Left lung (tissue), 10 donors: ENCODE measurements around the gene NUPR2. TPM values are rescaled to one million over a fixed set of nuclear protein-coding genes. Genes with fewer than 3 reads are reported as not detected.
"Not testable (repeated sequence)": the region's sequence is repeated elsewhere in the genome, so short reads cannot be mapped to it uniquely, and the experiment has no call there.

ENCODE experiments used
- ATAC-seq: fragments of 200-7000 bp; cut with Tn5 transposase; one replicate; pipeline ENCODE4 v1.9.1; 2020; ENCODE audit warnings: moderate library complexity
- DNase-seq, 4 donors: peaks; one replicate each; pipeline ENCODE4 v3.0.0-alpha.2; 2013 to 2020
- H3K27ac ChIP-seq, 2 donors: fragments of 200-600 bp; sonication (generic) in 1 of 2; one replicate each; pipeline versions ENCODE4 v1.5.0 to v1.8.0; 2020 to 2021
- H3K27me3 ChIP-seq, 2 donors: fragments of 200-600 bp; sonication (generic) in 1 of 2; one replicate each; pipeline versions ENCODE4 v1.5.0 to v1.8.0; 2020 to 2021
- H3K36me3 ChIP-seq, 2 donors: fragments of 200-600 bp; sonication (generic) in 1 of 2; one replicate each; pipeline versions ENCODE4 v1.5.0 to v1.8.0; 2020 to 2021
- H3K4me1 ChIP-seq, 2 donors: fragments of 200-600 bp; one replicate each; pipeline ENCODE4 v1.8.0; 2021
- H3K4me3 ChIP-seq, 2 donors: fragments of 200-600 bp; sonication (generic) in 1 of 2; one replicate each; pipeline versions ENCODE4 v1.5.0 to v1.8.0; 2020 to 2021; ENCODE audit warnings: mild to moderate bottlenecking in 1 of 2
- H3K9me3 ChIP-seq, 2 donors: fragments of 200-600 bp; sonication (generic) in 1 of 2; one replicate each; pipeline versions ENCODE4 v1.5.0 to v1.8.0; 2020 to 2021
- intact Hi-C, 2 donors: fragments of 100-400 bp; cut with DNase I; formaldehyde crosslinking; loops; one replicate each; pipeline versions ENCODE4 v1.11.2 to v1.14.2; 2022
- polyA plus RNA-seq, 6 donors: library from polyadenylated mRNA; unstranded; fragments of 120-200 nt; gene quantifications; one replicate each; pipeline ENCODE4 v1.2.1, GENCODE V29; 2013; ENCODE audit not compliant: insufficient read length in 6 of 6
- total RNA-seq, 2 donors: library from RNA; stranded (reverse); fragmentation: NEBNext Ultra II Directional; extraction: Animal tissue kit (Norgen Biotek cat#: 25700); gene quantifications; one replicate each; pipeline ENCODE4 v1.2.1, GENCODE V29; 2021
- TF ChIP-seq, protein P1 (sequence below), 2 donors: fragments of 200-600 bp; sonication (generic) in 1 of 2; IDR thresholded peaks; one replicate each; pipeline versions ENCODE4 v1.5.0 to v1.8.0; 2021; ENCODE audit warnings: antibody characterized with exemption in 2 of 2
- donor health status: DM: no; HTN: yes; CAD: no.
- donor health status: DM: no; HTN: no; CAD: no.

NUPR2 gene
- total and polyA plus RNA-seq, 8 donors: 0.99 to 4.6 (median 4.0) TPM

DNA sequence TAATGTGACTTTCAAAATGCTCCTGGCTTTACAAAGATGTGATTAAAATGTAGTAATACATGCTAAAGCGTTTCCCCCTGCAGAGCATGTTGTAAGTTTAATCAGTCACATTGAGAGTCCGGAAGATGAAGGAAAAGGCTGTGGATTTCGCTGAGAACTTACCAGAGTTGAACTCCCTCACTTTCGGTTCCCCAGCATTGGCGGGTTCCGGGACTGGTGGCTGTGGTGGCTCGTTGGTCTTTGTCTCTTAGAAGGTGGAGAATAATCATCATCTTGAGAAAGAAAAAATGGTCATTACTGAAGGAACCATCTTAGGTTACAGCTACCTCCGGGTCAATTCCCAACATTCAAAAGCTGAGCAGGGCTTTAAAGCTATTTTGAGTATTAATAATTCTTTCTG is 9.6 kb upstream of the NUPR2 start:
- intact Hi-C loops: no loop called here
- Histone ChIP-seq H3K27me3 (no peaks in the 10 kb centered on the region), H3K9me3 (no peaks in the 10 kb centered on the region), H3K36me3 (no peaks in the 10 kb centered on the region), H3K4me1 (no peaks in the 10 kb centered on the region), H3K27ac (no peak overlapping the region), H3K4me3 (no peak overlapping the region)
- TF ChIP-seq, protein P1, sequence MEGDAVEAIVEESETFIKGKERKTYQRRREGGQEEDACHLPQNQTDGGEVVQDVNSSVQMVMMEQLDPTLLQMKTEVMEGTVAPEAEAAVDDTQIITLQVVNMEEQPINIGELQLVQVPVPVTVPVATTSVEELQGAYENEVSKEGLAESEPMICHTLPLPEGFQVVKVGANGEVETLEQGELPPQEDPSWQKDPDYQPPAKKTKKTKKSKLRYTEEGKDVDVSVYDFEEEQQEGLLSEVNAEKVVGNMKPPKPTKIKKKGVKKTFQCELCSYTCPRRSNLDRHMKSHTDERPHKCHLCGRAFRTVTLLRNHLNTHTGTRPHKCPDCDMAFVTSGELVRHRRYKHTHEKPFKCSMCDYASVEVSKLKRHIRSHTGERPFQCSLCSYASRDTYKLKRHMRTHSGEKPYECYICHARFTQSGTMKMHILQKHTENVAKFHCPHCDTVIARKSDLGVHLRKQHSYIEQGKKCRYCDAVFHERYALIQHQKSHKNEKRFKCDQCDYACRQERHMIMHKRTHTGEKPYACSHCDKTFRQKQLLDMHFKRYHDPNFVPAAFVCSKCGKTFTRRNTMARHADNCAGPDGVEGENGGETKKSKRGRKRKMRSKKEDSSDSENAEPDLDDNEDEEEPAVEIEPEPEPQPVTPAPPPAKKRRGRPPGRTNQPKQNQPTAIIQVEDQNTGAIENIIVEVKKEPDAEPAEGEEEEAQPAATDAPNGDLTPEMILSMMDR (IDR thresholded peaks at IDR 0.05): no peak
- DNase-seq: no peak
- ATAC-seq: no peak

DNA sequence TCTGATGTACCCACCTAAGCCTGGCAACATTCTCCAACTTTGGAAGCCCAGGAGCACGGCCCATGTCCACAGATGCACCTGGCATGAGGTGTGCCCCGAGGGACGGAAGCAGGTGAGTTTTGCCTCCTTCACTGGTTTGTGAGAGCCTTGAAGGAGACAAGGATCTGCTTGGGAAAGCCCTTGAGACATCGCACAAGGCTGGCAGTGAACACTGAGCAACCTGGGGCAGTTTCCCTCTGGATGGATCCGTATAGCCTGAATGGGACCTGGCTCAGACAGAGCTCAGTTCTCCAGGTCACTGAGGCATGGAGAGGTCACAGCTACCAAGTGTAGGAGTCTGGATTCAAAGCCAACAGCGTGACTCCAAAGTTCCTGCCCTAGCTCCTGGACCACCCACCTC is 8.8 kb upstream of the NUPR2 start:
- no peaks in the 10 kb centered on the region for H3K9me3 ChIP-seq
- no peaks in the 10 kb centered on the region for H3K4me1 ChIP-seq
- no peaks in the 10 kb centered on the region for H3K27me3 ChIP-seq
- DNase-seq: no peak
- ATAC-seq: no peak
- intact Hi-C loops: no loop called here
- no peak overlapping the region for H3K27ac ChIP-seq
- TF ChIP-seq, protein P1 (IDR thresholded peaks at IDR 0.05): no peak
- H3K4me3 ChIP-seq: no peak overlapping the region
- no peaks in the 10 kb centered on the region for H3K36me3 ChIP-seq

DNA sequence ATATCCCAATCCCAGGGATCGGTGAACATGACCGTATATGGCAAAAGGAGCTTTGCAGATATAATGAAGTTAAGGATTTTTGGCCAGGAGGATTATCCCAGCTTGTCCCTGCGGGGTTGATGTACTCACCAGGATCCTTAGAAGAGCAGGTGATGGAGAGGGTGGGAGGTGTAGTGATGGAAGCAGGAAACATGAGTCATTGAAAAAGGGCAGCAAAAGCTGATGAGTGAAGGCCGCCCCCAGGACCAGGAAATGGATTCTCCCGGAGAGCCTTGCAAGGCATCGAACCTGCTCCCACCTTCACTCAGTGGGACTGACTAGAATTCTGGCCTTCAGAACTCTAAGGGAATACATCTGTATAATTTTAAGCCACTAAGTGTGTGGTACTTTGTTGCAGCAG is 5.2 kb upstream of the NUPR2 start:
- H3K4me3 ChIP-seq: no peak overlapping the region
- no peaks in the 10 kb centered on the region for H3K4me1 ChIP-seq
- no peak overlapping the region for H3K27ac ChIP-seq
- H3K36me3 ChIP-seq: no peaks in the 10 kb centered on the region
- TF ChIP-seq, protein P1 (IDR thresholded peaks at IDR 0.05): no peak
- intact Hi-C loops: no loop called here
- no peaks in the 10 kb centered on the region for H3K9me3 ChIP-seq
- no peak for DNase-seq
- no peak for ATAC-seq
- H3K27me3 ChIP-seq: peaks cover 6 to 11% of the 10 kb centered on the region in 2 donors

DNA sequence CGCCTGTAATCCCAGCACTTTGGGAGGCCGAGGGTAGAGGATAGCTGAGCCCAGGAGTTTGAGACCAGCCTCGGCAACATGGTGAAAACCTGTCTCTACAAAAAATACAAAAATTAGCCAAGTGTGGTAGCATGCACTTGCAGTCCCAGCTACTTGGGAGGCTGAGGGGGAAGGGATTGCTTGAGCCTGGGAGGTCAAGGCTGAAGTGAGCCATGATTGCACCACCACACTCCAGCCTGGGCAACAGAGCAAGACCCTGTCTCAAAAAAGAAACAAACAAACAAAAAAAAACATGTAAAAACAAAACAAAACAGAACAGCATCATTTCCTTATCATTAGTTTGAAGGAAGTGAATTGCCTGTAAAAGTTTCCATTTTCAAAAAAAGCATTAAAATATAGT is 4.0 kb downstream of the NUPR2 start:
- intact Hi-C loops, ATAC-seq, H3K27ac ChIP-seq, H3K4me1 ChIP-seq, H3K36me3 ChIP-seq, H3K4me3 ChIP-seq, DNase-seq, H3K9me3 ChIP-seq: not testable (repeated sequence)
- H3K27me3 ChIP-seq: peaks cover 8 to 43% of the 10 kb centered on the region in 2 donors

DNA sequence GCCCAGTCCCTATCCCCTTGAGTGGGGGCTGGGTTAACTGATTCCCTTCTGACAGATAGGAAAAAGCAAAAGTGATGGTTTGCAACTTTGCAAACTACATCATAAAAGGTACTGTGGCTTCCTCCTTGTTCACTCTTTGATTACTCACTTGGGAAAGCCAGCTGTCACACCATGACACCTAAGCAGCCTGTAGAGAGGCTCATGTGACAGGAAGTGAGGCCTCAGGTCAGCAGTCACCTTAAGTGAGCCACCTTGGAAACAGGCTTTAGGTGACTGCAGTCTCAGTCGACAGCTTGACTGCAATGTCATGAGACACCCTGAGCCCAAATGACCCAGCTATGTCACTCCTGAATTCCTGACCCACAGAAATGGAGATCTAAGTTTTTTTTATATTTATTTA is 5.6 kb downstream of the NUPR2 start:
- no peak for DNase-seq
- Histone ChIP-seq H3K9me3 (no peaks in the 10 kb centered on the region), H3K27me3 (peaks cover 0 to 27% of the 10 kb centered on the region in 2 donors), H3K4me1 (peaks cover under 1 to 5% of the 10 kb centered on the region in 2 donors), H3K4me3 (no peak overlapping the region), H3K36me3 (no peaks in the 10 kb centered on the region), H3K27ac (no peak overlapping the region)
- intact Hi-C loops: no loop called here
- TF ChIP-seq, protein P1 (IDR thresholded peaks at IDR 0.05): no peak
- ATAC-seq: no peak

DNA sequence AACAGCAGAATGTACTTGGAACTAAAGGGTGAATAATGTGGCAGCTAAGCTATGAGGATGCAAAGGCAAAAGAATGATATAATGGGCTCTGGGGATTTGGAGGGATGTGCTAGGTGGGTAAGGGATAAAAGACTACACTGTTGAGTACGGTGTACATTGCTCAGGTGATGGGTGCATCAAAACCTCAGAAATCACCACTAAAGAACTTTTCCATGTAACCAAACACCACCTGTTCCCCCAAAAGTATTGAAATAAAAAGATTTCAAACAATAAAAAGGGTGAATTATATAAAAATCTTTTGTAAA is 8.3 kb downstream of the NUPR2 start:
- ATAC-seq (no peak), DNase-seq (no peak)
- Histone ChIP-seq H3K27me3 (peaks cover 0 to 8% of the 10 kb centered on the region in 2 donors), H3K4me1 (peaks cover 14 to 26% of the 10 kb centered on the region in 2 donors), H3K4me3 (no peak overlapping the region), H3K27ac (no peak overlapping the region), H3K36me3 (peaks cover 0 to 19% of the 10 kb centered on the region in 2 donors), H3K9me3 (no peaks in the 10 kb centered on the region)
- intact Hi-C loops: no loop called here
- TF ChIP-seq, protein P1 (IDR thresholded peaks at IDR 0.05): no peak
